Activated naive CD8-positive, alpha-beta T cell treated with anti-CD3 and anti-CD28 coated beads, Interleukin-2, amount 50 U/mL, for 24 hours (primary cell): ENCODE results near the gene EIF2D.

Experiments
- ATAC-seq: fragments of 150-1000 bp; cut with Tn5 transposase; one replicate; pipeline ENCODE4 v1.10.0; 2021
- DNase-seq: peaks from one replicate; pipeline ENCODE4 v3.0.0; 2021
- H3K27ac Mint-ChIP-seq: one replicate; pipeline ENCODE4 v1.8.0; 2021; ENCODE audit warnings: mild to moderate bottlenecking, mixed read lengths
- H3K27me3 Mint-ChIP-seq: one replicate; pipeline ENCODE4 v1.8.0; 2021; ENCODE audit warnings: mixed read lengths
- H3K36me3 Mint-ChIP-seq: one replicate; pipeline ENCODE4 v1.8.0; 2021; ENCODE audit warnings: low read depth, mixed read lengths
- H3K4me1 Mint-ChIP-seq: one replicate; pipeline ENCODE4 v1.8.0; 2021; ENCODE audit warnings: mixed read lengths
- H3K4me3 Mint-ChIP-seq: one replicate; pipeline ENCODE4 v1.8.0; 2021; ENCODE audit warnings: mild to moderate bottlenecking, moderate library complexity, mixed read lengths
- H3K9me3 Mint-ChIP-seq: one replicate; pipeline ENCODE4 v1.8.0; 2021; ENCODE audit warnings: mixed read lengths

The EIF2D gene

GRCh38 chr1:206612129-206612876 lies at the start of gene EIF2D:
EIF2D (minus strand) TSS chr1:206612465; CDS start chr1:206612342, 123 bp downstream.
- H3K9me3 Mint-ChIP-seq: no peaks in the 10 kb centered on the region
- peaks cover 45% of the 10 kb centered on the region for H3K4me1 Mint-ChIP-seq
- peak within 1 kb of the TSS; percentile 98 for H3K4me3 Mint-ChIP-seq
- DNase-seq (peak; percentile 98), ATAC-seq (peak; percentile 85)
- peaks cover 42% of the 10 kb centered on the region for H3K36me3 Mint-ChIP-seq
- peak within 1 kb of the TSS; percentile 93 for H3K27ac Mint-ChIP-seq
- no peaks in the 10 kb centered on the region for H3K27me3 Mint-ChIP-seq

GRCh38 chr1:206661161-206661820 lies 49.0 kb upstream of the EIF2D start:
- Mint-ChIP-seq H3K4me1 (peaks cover 39% of the 10 kb centered on the region), H3K27me3 (peaks cover 45% of the 10 kb centered on the region), H3K4me3 (no peak overlapping the region), H3K27ac (no peak overlapping the region), H3K36me3 (no peaks in the 10 kb centered on the region), H3K9me3 (no peaks in the 10 kb centered on the region)
- no peak for ATAC-seq
- DNase-seq: no peak

- H3K9me3 Mint-ChIP-seq: no peaks in the 10 kb centered on the region
- H3K36me3 Mint-ChIP-seq: no peaks in the 10 kb centered on the region
- peaks cover 37% of the 10 kb centered on the region for H3K27me3 Mint-ChIP-seq
- DNase-seq (no peak), ATAC-seq (no peak)
- H3K4me3 Mint-ChIP-seq: no peak overlapping the region
- peaks cover 39% of the 10 kb centered on the region for H3K4me1 Mint-ChIP-seq
- H3K27ac Mint-ChIP-seq: no peak overlapping the region
These were observed 47.9 kb upstream of the EIF2D start for GRCh38 chr1:206660136-206660535.

- Mint-ChIP-seq H3K4me3 (no peak overlapping the region), H3K27ac (no peak overlapping the region), H3K36me3 (no peaks in the 10 kb centered on the region), H3K9me3 (no peaks in the 10 kb centered on the region), H3K27me3 (peaks cover 31% of the 10 kb centered on the region), H3K4me1 (peaks cover 34% of the 10 kb centered on the region)
- no peak for DNase-seq
- ATAC-seq: no peak
These were observed 46.7 kb upstream of the EIF2D start for GRCh38 chr1:206658981-206659273.

- Mint-ChIP-seq H3K9me3 (no peaks in the 10 kb centered on the region), H3K27me3 (peaks cover 31% of the 10 kb centered on the region), H3K36me3 (no peaks in the 10 kb centered on the region), H3K27ac (no peak overlapping the region), H3K4me3 (no peak overlapping the region), H3K4me1 (peaks cover 29% of the 10 kb centered on the region)
- ATAC-seq: peak; percentile 70
- DNase-seq: peak; percentile 70
These were observed 46.2 kb upstream of the EIF2D start for GRCh38 chr1:206658264-206658980.

GRCh38 chr1:206657751-206658150 lies 45.5 kb upstream of the EIF2D start:
- Mint-ChIP-seq H3K4me3 (no peak overlapping the region), H3K27ac (no peak overlapping the region), H3K4me1 (peaks cover 23% of the 10 kb centered on the region), H3K36me3 (no peaks in the 10 kb centered on the region), H3K27me3 (peaks cover 24% of the 10 kb centered on the region), H3K9me3 (no peaks in the 10 kb centered on the region)
- DNase-seq (no peak), ATAC-seq (no peak)

- Mint-ChIP-seq H3K27ac (no peak overlapping the region), H3K27me3 (peaks cover 24% of the 10 kb centered on the region), H3K4me1 (peaks cover 15% of the 10 kb centered on the region), H3K36me3 (peaks cover under 1% of the 10 kb centered on the region), H3K9me3 (no peaks in the 10 kb centered on the region), H3K4me3 (no peak overlapping the region)
- no peak for ATAC-seq
- no peak for DNase-seq
These were observed 44.7 kb upstream of the EIF2D start for GRCh38 chr1:206656936-206657335.

GRCh38 chr1:206655471-206655882 lies 43.2 kb upstream of the EIF2D start:
- Mint-ChIP-seq H3K4me3 (no peak overlapping the region), H3K27me3 (peaks cover 24% of the 10 kb centered on the region), H3K36me3 (peaks cover 2% of the 10 kb centered on the region), H3K4me1 (peaks cover 12% of the 10 kb centered on the region), H3K27ac (no peak overlapping the region), H3K9me3 (no peaks in the 10 kb centered on the region)
- DNase-seq (no peak), ATAC-seq (no peak)

- no peak for DNase-seq
- Mint-ChIP-seq H3K4me1 (peaks cover 12% of the 10 kb centered on the region), H3K27me3 (peaks cover 24% of the 10 kb centered on the region), H3K36me3 (peaks cover 2% of the 10 kb centered on the region), H3K9me3 (no peaks in the 10 kb centered on the region), H3K27ac (no peak overlapping the region), H3K4me3 (no peak overlapping the region)
- ATAC-seq: no peak
These were observed 42.6 kb upstream of the EIF2D start for GRCh38 chr1:206654828-206655227.

GRCh38 chr1:206653715-206654459 lies 41.6 kb upstream of the EIF2D start:
- no peaks in the 10 kb centered on the region for H3K9me3 Mint-ChIP-seq
- peaks cover 12% of the 10 kb centered on the region for H3K4me1 Mint-ChIP-seq
- no peak overlapping the region for H3K4me3 Mint-ChIP-seq
- no peak for ATAC-seq
- DNase-seq: no peak
- peaks cover 22% of the 10 kb centered on the region for H3K27me3 Mint-ChIP-seq
- H3K36me3 Mint-ChIP-seq: peaks cover 2% of the 10 kb centered on the region
- no peak overlapping the region for H3K27ac Mint-ChIP-seq

- no peak for ATAC-seq
- H3K27me3 Mint-ChIP-seq: peaks cover 6% of the 10 kb centered on the region
- H3K36me3 Mint-ChIP-seq: peaks cover 7% of the 10 kb centered on the region
- H3K4me1 Mint-ChIP-seq: no peaks in the 10 kb centered on the region
- no peak for DNase-seq
- no peaks in the 10 kb centered on the region for H3K9me3 Mint-ChIP-seq
- H3K27ac Mint-ChIP-seq: no peak overlapping the region
- H3K4me3 Mint-ChIP-seq: no peak overlapping the region
These were observed 40.0 kb upstream of the EIF2D start for GRCh38 chr1:206651958-206652890.

- no peak for ATAC-seq
- Mint-ChIP-seq H3K27ac (no peak overlapping the region), H3K36me3 (peaks cover 9% of the 10 kb centered on the region), H3K4me3 (no peak overlapping the region), H3K9me3 (no peaks in the 10 kb centered on the region), H3K27me3 (no peaks in the 10 kb centered on the region), H3K4me1 (no peaks in the 10 kb centered on the region)
- DNase-seq: no peak
These were observed 38.7 kb upstream of the EIF2D start for GRCh38 chr1:206651014-206651413.

- Mint-ChIP-seq H3K4me3 (no peak overlapping the region), H3K9me3 (no peaks in the 10 kb centered on the region), H3K4me1 (no peaks in the 10 kb centered on the region), H3K27me3 (no peaks in the 10 kb centered on the region), H3K36me3 (peaks cover 9% of the 10 kb centered on the region), H3K27ac (no peak overlapping the region)
- ATAC-seq (no peak), DNase-seq (no peak)
These were observed 37.1 kb upstream of the EIF2D start for GRCh38 chr1:206649261-206649921.
